ENCODE data around the gene USP48.

USP48 gene

DNA sequence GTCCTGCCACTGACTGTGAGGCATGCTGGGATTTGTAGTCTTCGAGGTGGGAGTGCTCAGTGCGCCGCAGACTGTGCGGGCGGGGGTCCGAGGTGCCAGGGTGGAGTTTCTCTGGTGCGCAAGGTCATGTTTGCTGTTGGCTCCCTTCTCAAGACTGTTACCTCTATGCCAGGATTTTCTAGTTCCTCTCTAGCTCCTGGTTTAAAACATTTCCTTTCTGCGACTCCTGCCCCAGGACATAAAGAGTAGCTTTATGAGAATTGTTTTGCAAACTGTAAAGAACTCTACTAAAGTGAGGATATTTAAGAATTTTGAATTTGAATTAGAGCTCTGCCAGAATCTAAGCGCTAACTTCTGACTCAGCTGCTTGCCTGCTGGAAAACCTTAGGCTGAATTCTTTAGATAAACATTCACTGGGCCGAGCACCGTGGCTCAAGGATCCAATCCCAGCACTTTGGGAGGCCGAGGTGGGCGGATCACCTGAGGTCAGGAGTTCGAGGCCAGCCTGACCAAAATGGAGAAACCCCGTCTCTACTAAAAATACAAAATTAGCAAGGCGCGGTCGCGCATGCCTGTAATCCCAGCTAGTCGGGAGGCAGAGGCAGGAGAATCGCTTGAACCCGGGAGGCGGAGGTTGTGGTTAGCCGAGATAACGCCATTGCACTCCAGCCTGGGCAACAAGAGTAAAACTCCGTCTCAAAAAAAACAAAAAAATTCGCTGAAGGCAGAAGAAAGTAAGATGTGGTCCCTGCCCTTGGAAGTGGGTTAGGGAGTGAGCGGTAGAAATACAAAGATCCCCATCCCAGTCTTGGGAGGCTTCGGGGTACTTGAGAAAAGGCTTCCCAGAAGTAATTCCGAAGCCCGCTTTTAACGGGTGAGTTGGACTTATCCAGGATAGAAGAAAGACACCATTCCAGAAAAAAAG lies 992 bp upstream of the USP48 start (continued):
- TF ChIP-seq, protein P1, sequence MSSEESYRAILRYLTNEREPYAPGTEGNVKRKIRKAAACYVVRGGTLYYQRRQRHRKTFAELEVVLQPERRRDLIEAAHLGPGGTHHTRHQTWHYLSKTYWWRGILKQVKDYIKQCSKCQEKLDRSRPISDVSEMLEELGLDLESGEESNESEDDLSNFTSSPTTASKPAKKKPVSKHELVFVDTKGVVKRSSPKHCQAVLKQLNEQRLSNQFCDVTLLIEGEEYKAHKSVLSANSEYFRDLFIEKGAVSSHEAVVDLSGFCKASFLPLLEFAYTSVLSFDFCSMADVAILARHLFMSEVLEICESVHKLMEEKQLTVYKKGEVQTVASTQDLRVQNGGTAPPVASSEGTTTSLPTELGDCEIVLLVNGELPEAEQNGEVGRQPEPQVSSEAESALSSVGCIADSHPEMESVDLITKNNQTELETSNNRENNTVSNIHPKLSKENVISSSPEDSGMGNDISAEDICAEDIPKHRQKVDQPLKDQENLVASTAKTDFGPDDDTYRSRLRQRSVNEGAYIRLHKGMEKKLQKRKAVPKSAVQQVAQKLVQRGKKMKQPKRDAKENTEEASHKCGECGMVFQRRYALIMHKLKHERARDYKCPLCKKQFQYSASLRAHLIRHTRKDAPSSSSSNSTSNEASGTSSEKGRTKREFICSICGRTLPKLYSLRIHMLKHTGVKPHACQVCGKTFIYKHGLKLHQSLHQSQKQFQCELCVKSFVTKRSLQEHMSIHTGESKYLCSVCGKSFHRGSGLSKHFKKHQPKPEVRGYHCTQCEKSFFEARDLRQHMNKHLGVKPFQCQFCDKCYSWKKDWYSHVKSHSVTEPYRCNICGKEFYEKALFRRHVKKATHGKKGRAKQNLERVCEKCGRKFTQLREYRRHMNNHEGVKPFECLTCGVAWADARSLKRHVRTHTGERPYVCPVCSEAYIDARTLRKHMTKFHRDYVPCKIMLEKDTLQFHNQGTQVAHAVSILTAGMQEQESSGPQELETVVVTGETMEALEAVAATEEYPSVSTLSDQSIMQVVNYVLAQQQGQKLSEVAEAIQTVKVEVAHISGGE (tag by site-specific recombination; conservative IDR thresholded peaks at IDR 0.05; ENCODE audit: low read depth), result 0 out of 2 replicates have a peak, but pooled peaks have one; percentile 7
- no peak for TF ChIP-seq ZNF561 (tag by site-specific recombination; IDR thresholded peaks at IDR 0.05; ENCODE audit: borderline replicate concordance)
- TF ChIP-seq ZNF248 (tag by site-specific recombination; IDR thresholded peaks at IDR 0.05), result no peak
- TF ChIP-seq, protein P2, sequence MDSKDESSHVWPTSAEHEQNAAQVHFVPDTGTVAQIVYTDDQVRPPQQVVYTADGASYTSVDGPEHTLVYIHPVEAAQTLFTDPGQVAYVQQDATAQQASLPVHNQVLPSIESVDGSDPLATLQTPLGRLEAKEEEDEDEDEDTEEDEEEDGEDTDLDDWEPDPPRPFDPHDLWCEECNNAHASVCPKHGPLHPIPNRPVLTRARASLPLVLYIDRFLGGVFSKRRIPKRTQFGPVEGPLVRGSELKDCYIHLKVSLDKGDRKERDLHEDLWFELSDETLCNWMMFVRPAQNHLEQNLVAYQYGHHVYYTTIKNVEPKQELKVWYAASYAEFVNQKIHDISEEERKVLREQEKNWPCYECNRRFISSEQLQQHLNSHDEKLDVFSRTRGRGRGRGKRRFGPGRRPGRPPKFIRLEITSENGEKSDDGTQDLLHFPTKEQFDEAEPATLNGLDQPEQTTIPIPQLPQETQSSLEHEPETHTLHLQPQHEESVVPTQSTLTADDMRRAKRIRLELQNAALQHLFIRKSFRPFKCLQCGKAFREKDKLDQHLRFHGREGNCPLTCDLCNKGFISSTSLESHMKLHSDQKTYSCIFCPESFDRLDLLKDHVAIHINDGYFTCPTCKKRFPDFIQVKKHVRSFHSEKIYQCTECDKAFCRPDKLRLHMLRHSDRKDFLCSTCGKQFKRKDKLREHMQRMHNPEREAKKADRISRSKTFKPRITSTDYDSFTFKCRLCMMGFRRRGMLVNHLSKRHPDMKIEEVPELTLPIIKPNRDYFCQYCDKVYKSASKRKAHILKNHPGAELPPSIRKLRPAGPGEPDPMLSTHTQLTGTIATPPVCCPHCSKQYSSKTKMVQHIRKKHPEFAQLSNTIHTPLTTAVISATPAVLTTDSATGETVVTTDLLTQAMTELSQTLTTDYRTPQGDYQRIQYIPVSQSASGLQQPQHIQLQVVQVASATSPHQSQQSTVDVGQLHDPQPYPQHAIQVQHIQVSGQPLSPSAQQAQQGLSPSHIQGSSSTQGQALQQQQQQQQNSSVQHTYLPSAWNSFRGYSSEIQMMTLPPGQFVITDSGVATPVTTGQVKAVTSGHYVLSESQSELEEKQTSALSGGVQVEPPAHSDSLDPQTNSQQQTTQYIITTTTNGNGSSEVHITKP (tag by site-specific recombination; IDR thresholded peaks at IDR 0.05), result peak; percentile 17
- TF ChIP-seq ZNF121 (tag by site-specific recombination; IDR thresholded peaks at IDR 0.05), result no peak
- no peak for TF ChIP-seq SETDB1 (IDR thresholded peaks at IDR 0.05; ENCODE audit: insufficient read length, low read length)
- no peak for TF ChIP-seq ZFP3 (tag by site-specific recombination; IDR thresholded peaks at IDR 0.05; ENCODE audit: low read depth)
- TF ChIP-seq ZNF112 (tag by site-specific recombination; IDR thresholded peaks at IDR 0.05), result no peak
- TF ChIP-seq ZNF544 (tag by site-specific recombination; IDR thresholded peaks at IDR 0.05), result no peak
- TF ChIP-seq ZNF555 (tag by site-specific recombination; conservative IDR thresholded peaks at IDR 0.05), result no peak
- TF ChIP-seq ZNF211 (tag by site-specific recombination; IDR thresholded peaks at IDR 0.05; ENCODE audit: low read depth), result no peak
- TF ChIP-seq, protein P3, sequence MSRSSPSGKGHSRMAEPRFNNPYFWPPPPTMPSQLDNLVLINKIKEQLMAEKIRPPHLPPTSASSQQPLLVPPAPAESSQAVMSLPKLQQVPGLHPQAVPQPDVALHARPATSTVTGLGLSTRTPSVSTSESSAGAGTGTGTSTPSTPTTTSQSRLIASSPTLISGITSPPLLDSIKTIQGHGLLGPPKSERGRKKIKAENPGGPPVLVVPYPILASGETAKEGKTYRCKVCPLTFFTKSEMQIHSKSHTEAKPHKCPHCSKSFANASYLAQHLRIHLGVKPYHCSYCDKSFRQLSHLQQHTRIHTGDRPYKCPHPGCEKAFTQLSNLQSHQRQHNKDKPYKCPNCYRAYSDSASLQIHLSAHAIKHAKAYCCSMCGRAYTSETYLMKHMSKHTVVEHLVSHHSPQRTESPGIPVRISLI (tag by site-specific recombination; IDR thresholded peaks at IDR 0.05), result no peak
- TF ChIP-seq GLI2 (tag by site-specific recombination; IDR thresholded peaks at IDR 0.05; ENCODE audit: borderline replicate concordance, low read depth), result no peak
- TF ChIP-seq ZNF560 (tag by site-specific recombination; IDR thresholded peaks at IDR 0.05; ENCODE audit: borderline replicate concordance), result no peak
- no peak for TF ChIP-seq ZNF701 (tag by site-specific recombination; IDR thresholded peaks at IDR 0.05)
- no peak for TF ChIP-seq ZFP69B (tag by site-specific recombination; IDR thresholded peaks at IDR 0.05)
- no peak for TF ChIP-seq ZNF48 (tag by site-specific recombination; IDR thresholded peaks at IDR 0.05)
- no peak for TF ChIP-seq ZNF776 (tag by site-specific recombination; IDR thresholded peaks at IDR 0.05; ENCODE audit: borderline replicate concordance)
- no peak for TF ChIP-seq BCL11B (tag by site-specific recombination; IDR thresholded peaks at IDR 0.05; ENCODE audit: low read depth)
- peak; percentile 76 for TF ChIP-seq ZBTB17 (tag by site-specific recombination; IDR thresholded peaks at IDR 0.05)
- TF ChIP-seq TCF7L2 (IDR thresholded peaks at IDR 0.05; ENCODE audit: borderline replicate concordance, low read depth, low read length), result no peak
- TF ChIP-seq, protein P4, sequence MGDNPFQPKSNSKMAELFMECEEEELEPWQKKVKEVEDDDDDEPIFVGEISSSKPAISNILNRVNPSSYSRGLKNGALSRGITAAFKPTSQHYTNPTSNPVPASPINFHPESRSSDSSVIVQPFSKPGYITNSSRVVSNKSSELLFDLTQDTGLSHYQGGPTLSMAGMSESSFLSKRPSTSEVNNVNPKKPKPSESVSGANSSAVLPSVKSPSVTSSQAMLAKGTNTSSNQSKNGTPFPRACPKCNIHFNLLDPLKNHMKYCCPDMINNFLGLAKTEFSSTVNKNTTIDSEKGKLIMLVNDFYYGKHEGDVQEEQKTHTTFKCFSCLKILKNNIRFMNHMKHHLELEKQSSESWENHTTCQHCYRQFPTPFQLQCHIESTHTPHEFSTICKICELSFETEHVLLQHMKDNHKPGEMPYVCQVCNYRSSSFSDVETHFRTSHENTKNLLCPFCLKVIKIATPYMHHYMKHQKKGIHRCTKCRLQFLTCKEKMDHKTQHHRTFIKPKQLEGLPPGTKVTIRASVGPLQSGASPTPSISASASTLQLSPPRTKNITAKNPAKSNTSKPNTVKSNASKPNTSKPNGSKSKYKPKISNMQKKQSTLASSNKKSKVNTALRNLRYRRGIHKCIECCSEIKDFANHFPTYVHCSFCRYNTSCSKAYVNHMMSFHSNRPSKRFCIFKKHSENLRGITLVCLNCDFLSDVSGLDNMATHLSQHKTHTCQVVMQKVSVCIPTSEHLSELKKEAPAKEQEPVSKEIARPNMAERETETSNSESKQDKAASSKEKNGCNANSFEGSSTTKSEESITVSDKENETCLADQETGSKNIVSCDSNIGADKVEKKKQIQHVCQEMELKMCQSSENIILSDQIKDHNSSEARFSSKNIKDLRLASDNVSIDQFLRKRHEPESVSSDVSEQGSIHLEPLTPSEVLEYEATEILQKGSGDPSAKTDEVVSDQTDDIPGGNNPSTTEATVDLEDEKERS (tag by site-specific recombination; IDR thresholded peaks at IDR 0.05), result no peak
- no peak for TF ChIP-seq ZNF426 (tag by site-specific recombination; IDR thresholded peaks at IDR 0.05)
- TF ChIP-seq ZNF10 (tag by site-specific recombination; IDR thresholded peaks at IDR 0.05), result no peak
- TF ChIP-seq GLIS2 (tag by site-specific recombination; IDR thresholded peaks at IDR 0.05), result no peak
- no peak for TF ChIP-seq ZNF660 (tag by site-specific recombination; IDR thresholded peaks at IDR 0.05)
